Jurkat, Clone E6-1 (cell line): ENCODE measurements around the gene S100A7.
"Not testable (repeated sequence)": the region's sequence is repeated elsewhere in the genome, so short reads cannot be mapped to it uniquely, and the experiment has no call there.

Source experiments
- DNase-seq: peaks from one replicate; pipeline ENCODE4 v3.0.0-alpha.2; 2011; ENCODE audit warnings: low read depth, low spot score
- H3K4me3 ChIP-seq: 2 replicates; pipeline ENCODE4 v1.5.1; 2011; ENCODE audit warnings: mild to moderate bottlenecking, low read length, control low read depth, moderate library complexity

Gene S100A7

GRCh38 chr1:153478692-153479618, 18.5 kb upstream of the S100A7 start:
- no peak for DNase-seq
- H3K4me3 ChIP-seq: no peak overlapping the region

- DNase-seq: no peak
Measured at GRCh38 chr1:153478047-153478691, 17.7 kb upstream of the S100A7 start.

GRCh38 chr1:153476491-153477093, 16.1 kb upstream of the S100A7 start:
- H3K4me3 ChIP-seq: no peak overlapping the region
- DNase-seq: no peak

More at GRCh38 chr1:153478047-153478691, 17.7 kb upstream of the S100A7 start:
- no peak overlapping the region for H3K4me3 ChIP-seq

- no peak overlapping the region for H3K4me3 ChIP-seq
- DNase-seq: no peak
Measured at GRCh38 chr1:153475282-153475681, 14.8 kb upstream of the S100A7 start.

DNA sequence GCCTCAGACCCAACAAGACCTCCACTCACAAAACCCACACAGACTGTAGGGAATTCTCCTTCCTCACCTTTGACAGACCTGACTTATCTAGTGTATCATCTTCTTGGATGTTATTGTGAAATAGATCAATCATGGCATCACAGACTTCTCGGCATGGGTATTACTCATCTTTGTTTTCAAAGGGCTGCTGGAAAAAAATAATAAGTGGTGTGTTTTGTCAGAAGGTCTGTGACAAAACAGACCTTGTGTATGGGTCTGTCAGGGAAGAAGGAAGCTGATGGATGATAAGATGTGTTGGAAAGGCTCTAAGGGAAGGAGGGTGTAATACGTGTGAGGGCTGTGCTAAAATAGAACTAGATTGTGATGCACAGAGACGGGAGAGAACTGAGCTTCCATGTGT, 13.9 kb upstream of the S100A7 start:
- no peak for DNase-seq
- no peak overlapping the region for H3K4me3 ChIP-seq

DNA sequence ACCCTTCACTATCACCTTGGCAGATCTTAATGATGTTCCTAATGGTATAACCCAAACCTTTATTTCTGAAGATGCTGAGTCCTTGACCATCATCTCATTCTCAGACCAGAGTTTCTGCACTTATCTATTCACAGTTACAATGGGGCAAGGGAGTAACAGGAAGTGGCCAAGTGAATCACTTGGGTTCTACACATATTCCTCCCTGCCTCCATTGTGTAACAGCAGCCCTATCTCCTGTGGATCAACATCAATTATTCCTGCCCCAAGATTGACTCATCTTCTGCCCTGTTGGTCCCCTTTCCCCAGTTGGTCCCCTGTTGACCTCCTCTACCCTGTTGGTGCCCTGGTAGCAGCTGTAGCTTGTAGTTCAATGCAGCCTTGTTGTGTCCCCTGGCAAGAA, 10.3 kb upstream of the S100A7 start:
- no peak overlapping the region for H3K4me3 ChIP-seq
- no peak for DNase-seq

GRCh38 chr1:153466908-153467307, 6.5 kb upstream of the S100A7 start:
- H3K4me3 ChIP-seq: no peak overlapping the region
- DNase-seq: no peak

DNA sequence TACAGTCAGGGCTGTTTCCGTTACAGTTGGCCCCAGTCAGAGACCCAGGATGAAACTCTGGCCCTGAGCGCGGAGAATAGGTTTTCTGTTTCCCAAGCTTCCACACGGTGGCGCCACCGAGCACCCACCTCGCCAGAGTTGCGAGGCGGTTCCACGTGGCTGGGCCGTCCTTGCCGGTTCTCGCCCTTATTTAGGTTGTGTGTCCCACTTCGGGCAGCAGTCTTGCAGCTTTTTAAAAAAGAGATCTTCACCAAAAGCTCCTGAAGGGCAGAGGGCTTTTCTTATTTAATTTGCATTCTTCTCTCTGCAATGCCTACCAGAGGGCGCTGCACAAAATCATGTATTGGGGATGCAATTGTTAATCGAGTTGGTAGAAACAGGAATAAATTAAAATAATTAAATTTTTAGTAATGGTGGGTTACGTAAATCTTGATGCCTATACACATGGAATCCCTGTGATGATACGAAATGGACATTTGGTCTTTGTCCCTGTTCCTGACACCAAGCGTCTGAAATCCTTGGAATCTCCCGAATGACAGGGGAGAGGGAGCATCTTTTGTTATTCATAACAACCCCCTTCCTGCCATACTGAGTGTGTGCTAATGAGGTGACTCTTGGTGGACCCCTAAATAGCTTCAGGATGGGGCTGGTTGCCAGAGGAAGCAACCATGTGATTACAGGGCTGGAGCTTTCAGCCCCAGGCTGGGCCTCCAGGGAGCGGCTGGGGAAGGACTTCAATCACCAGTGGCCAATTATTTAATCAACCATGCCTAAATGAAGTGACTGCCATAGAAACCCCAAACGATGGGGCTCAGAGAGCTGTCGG, 5.6 kb upstream of the S100A7 start:
- no peak overlapping the region for H3K4me3 ChIP-seq
- DNase-seq: peak; percentile 21

DNA sequence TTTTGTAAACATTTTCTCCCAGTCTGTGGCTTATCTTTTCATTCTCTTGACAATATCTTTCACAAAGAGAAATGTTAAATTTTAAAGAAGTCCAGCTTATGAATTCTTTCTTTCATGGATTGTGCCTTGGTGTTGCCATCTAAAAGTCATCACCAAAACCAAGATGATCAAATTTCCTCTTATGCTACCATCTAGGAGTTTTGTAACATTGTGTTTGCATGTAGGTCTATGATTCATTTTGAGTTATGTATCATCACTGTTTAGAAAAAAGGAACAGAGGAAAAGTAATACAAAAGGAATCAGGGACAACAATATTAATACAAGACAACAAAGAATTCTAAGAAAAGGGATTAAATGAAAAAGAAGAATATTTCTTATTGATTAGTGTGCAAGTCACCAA, 2.3 kb upstream of the S100A7 start:
- not testable (repeated sequence) for H3K4me3 ChIP-seq, DNase-seq

- no peak for DNase-seq
- no peak overlapping the region for H3K4me3 ChIP-seq
Measured at GRCh38 chr1:153459655-153460054, 796 bp downstream of the S100A7 start.

DNA sequence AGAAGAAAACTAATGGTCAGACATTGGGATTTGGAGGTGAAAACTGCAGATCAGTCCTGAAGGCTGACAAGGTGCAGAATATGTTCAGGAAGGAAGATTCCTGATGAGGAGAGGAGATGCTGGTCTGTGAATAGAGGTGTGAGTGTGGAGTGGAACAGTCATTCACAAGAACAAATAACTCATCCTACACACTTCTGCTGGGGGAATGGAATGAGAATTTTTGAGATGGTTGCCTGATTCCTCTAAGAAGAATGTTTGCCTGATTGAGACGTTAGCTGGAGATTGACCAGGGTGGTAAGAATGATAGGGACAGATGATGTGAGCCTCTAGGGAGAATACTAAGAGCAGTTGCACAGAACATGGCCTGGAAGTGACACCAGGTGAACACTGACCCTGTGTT, 4.1 kb downstream of the S100A7 start:
- DNase-seq: no peak
- no peak overlapping the region for H3K4me3 ChIP-seq

- not testable (repeated sequence) for H3K4me3 ChIP-seq, DNase-seq
Measured at GRCh38 chr1:153448851-153449250, 11.6 kb downstream of the S100A7 start.

- H3K4me3 ChIP-seq: no peak overlapping the region
- no peak for DNase-seq
Measured at GRCh38 chr1:153447498-153448170, 12.8 kb downstream of the S100A7 start.

DNA sequence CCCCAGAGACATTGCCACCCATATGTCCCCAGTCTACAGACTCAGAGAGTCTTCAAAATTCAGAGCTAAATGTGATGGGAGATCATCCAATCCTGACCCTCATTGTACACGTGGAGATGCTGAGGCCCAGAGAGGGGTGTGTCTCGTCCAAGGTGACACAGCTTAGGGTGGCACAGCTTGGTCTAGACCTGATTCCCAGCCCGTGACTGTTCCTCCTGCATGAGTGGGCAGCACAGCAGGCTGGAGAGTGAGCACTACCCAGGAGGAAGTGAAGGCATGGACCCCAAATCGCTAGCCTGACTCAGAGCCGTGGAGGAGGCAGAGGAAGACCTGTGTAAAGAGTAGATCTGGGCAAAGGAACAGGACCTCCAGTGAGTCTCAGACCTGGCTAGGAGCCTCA, 16.4 kb downstream of the S100A7 start:
- DNase-seq: no peak

DNA sequence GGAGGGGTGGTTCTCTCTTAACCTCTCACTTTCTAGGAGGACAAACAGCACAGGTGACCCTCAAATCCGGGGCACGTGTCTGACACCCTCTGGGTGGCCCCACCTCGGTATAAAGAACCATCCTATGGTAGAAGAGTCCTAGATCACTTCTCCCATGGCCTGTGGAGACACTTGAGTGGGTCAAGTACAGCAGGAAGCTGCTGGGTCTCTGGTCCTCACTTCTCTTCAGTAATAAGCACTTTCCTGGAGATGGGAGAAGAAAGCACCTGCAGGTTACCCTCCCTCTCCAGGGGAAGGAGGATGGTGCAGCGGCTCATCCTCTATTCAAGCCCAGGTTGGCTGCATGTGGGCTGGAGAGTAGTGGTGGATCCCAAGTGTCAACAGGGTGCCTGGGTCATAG, 17.0 kb downstream of the S100A7 start:
- H3K4me3 ChIP-seq: no peak overlapping the region
- DNase-seq: no peak

More for the DNA sequence above, 16.4 kb downstream of the S100A7 start:
- no peak overlapping the region for H3K4me3 ChIP-seq

DNA sequence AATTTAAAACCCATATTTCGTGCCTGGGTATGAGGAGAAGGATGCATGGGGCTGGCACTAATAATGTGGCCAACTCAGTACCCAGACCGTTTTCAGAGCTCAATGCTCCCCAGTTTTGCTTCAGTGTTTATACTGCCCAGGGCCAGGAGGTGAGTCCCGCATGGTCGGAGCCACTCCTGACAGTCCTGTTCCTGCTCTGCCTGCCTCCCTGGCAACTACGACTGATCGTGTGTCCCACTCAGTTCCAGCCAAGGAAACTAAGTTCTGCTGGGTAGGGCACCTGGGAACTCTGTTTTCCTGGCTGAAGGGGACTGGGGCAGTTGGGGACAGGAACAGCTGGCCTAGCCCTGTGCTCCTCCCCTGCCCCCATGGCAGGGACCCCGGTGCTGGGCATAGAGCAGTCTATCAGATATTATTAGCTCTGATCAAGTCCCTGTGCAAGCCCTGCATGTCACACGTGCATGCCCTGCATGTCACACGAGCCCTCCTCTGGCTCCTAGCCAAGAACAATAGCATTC, 19.2 kb downstream of the S100A7 start:
- DNase-seq: no peak
- H3K4me3 ChIP-seq: no peak overlapping the region

DNA sequence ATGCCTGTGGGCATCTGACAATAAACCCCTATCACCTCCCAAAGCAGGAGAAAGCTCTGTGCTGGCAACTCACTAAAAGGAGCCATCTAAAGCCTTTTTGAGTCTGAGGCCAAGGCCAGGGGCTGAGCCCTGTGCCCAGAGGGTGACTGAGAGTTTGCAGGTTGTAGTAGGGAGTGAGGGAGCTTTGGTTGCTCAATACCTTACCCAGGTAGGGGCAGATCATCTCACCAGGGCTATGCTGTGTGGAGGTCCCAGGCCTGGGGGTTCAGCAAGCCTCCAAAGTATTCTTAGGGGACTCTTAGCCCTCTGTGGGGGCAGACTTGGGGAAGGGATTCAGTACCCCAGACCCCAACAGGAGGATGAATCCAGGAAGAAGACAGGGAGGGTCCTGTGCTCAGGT, 21.2 kb downstream of the S100A7 start:
- no peak overlapping the region for H3K4me3 ChIP-seq
- no peak for DNase-seq

DNA sequence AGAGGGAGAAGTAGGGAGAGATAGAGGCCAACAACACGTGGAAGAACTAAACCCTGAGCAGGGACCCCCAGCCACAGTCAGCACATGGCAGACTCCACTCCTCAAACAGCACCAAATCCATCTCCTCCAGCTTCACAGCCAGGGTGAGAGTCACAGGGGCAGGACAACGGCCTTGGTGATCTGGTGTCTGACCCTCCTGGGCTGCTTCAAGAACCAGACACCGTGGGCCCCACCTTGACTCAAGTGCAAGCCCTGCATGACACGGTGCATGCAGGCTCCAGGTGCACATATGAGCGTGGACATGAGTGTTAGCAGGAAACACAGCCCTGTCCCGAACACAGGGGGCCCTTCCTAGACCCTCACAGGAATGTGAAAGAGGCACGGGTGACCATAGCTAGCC, 21.9 kb downstream of the S100A7 start:
- no peak overlapping the region for H3K4me3 ChIP-seq
- DNase-seq: no peak

DNA sequence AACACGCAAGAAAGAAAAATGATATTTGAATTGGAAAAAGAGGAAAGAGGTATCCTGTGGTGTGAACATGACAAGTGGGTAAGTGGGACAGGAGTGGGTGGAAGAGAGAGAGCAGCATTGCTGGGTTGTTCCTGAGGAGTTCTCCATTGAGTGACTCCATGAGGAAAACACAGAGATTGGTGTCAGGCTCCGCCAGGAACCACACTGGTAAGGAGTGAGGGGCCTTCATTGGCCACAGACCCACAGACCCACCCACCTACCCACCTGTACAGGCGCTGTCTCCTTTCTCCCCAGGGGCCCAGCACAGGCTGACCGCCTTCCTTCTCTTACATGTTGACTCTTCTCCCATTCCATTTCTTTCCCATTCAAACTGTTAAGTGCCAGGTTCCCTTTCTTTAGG, 23.2 kb downstream of the S100A7 start:
- no peak for DNase-seq

More for the DNA sequence above, 23.2 kb downstream of the S100A7 start:
- H3K4me3 ChIP-seq: no peak overlapping the region
